Kidney tubule cell (primary cell): ENCODE data around the gene ZNF865.

ENCODE experiments used
- DNase-seq: peaks from one replicate; pipeline ENCODE4 v3.0.0-alpha.2; 2018; ENCODE audit warnings: low spot score

The ZNF865 gene

GRCh38 chr19:55605207-55605636 is 225 bp upstream of the ZNF865 start:
- peak; percentile 96 for DNase-seq

GRCh38 chr19:55606471-55606787 is 982 bp downstream of the ZNF865 start:
- DNase-seq: no peak

DNA sequence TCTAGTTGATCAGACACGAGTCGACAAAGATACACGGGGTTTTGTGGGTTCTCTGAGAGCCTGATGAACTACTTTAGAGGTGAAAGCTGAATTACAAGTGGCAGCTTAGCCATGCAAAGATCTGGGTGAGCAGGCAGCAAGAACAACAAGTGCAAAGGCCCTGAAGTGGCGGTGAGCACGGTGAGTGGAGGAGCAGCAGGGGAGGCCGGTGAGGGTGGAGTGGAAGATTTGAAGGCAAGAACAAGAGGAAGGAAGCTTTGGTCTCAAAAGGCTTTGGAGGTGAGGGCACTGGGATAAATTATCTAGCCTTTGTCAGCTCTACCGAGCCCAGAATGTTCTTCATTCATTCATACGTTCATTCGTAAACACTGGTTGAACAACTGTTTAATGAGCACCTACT is 1.4 kb downstream of the ZNF865 start:
- no peak for DNase-seq

DNA sequence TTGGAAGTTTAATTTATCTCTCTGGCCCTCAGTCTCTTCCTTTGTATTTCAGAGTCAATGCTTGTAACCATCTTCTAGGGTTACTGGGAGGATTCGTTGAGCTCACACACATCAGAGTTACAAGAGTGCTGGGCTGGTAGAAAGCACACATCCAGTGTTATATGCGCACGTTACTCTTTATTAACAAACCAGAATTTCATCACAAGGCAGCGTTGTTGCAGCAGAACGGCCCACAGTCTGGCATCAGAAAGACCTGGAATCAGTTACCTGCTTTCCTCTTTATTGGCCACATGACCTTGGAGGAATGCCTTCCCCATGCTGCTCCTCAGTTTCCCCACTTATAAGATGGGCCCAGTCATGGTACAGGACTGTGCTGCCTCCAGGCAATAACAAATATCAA is 3.9 kb downstream of the ZNF865 start:
- no peak for DNase-seq

DNA sequence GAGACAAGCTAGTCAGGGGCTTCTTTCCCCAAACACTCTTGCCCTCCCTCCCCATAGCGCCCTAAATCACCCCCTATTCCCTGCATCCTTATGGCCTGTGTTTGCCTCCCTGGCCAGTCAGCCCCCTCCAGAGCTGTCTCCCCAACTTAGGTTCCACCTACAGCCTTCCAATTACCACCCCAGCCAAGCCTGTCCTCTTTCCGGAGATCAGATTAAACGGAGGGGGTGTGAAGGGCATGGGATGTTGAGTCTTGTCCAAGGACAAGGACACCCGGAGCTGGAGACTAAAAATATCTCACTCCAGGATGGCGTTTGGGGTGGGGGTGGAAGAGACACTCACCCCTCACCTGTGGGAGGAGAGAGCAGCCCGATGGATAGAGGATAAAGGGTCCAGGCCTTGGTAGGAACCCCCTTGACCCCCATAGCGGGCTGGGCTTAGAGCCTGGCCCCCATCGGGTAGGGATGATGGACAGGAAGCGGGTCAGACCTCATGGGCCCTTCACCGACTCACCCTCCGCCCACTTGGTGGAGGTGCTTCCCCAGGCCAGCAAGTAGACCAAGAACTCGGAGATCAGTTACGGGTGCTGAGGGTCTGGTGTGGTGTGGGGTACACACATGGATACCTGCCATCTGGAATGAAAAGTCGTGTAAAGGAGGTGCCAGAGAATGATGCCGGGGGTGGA is 6.0 kb downstream of the ZNF865 start:
- no peak for DNase-seq

- no peak for DNase-seq
Observed at GRCh38 chr19:55611983-55612645, 6.7 kb downstream of the ZNF865 start.

DNA sequence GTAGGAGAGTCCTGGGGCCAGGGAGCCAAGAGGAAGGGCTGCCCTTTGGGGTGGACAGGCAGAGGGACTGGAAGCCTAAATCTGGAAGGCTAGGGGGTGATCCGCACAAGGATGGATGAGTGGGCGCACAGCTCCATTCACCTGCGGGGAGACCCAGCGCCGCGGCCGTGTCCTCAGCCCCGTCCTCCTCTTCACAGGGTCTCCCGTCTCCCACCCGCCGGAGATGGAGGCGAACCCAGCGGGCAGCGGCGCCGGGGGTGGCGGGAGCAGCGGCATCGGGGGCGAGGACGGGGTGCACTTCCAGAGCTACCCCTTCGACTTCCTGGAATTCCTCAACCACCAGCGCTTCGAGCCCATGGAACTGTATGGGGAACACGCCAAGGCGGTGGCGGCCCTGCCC is 7.9 kb downstream of the ZNF865 start:
- no peak for DNase-seq

DNA sequence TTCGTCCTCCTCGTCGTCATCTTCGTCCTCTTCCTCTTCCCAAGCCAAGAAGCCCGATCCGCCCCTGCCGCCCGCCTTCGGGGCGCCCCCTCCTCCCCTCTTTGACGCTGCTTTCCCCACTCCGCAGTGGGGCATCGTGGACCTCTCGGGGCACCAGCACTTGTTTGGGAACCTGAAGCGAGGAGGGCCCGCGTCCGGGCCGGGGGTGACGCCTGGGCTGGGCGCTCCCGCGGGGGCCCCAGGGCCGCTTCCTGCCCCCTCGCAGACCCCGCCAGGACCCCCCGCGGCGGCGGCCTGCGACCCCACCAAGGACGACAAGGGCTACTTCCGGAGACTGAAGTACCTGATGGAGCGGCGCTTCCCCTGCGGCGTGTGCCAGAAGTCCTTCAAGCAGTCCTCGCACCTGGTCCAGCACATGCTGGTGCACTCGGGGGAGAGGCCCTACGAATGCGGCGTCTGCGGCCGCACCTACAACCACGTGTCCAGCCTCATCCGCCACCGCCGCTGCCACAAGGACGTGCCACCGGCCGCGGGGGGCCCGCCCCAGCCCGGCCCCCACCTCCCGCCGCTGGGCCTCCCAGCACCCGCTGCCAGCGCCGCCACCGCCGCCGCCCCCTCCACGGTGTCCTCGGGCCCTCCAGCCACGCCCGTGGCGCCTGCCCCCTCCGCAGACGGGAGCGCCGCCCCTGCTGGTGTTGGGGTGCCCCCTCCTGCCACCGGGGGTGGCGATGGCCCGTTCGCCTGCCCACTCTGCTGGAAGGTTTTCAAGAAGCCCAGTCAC is 8.7 kb downstream of the ZNF865 start:
- no peak for DNase-seq

DNA sequence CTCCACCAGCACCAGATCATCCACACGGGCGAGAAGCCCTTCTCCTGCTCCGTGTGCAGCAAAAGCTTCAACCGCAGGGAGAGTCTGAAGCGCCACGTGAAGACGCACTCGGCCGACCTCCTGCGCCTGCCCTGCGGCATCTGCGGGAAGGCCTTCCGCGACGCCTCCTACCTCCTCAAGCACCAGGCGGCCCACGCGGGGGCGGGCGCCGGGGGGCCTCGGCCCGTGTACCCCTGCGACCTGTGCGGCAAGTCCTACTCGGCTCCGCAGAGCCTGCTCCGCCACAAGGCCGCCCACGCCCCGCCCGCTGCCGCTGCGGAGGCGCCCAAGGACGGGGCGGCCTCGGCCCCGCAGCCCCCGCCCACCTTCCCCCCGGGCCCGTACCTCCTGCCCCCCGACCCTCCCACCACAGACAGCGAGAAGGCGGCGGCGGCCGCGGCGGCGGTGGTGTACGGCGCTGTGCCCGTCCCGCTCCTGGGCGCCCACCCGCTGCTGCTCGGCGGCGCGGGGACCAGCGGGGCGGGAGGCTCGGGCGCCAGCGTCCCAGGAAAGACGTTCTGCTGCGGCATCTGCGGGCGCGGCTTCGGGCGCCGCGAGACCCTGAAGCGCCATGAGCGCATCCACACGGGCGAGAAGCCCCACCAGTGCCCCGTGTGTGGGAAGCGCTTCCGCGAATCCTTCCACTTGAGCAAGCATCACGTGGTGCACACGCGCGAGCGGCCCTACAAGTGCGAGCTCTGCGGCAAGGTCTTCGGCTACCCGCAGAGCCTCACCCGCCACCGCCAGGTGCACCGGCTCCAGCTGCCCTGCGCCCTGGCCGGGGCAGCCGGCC is 9.5 kb downstream of the ZNF865 start:
- no peak for DNase-seq

GRCh38 chr19:55615543-55616394 is 10.3 kb downstream of the ZNF865 start:
- no peak for DNase-seq

- DNase-seq: no peak
Observed at GRCh38 chr19:55616395-55616875, 11.0 kb downstream of the ZNF865 start.

DNA sequence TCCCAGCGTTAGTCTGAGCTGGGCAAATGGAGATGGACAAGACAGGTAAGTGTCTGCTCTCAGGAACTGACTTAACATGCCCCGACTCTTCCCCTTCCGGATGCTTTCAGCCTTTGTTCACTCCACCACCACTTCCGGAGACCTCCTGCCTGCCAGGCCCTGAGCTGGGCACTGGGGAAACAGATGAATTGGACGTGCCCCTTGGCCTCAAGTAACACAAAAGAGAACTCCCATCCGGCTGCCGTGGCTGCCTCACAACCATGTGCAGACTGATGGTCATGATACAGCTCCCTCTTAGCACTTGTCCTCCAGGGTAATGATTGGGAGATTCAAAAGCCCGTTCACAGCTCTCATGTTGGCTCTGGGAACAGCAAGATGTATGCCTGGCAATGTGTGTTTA is 12.0 kb downstream of the ZNF865 start:
- DNase-seq: no peak

DNA sequence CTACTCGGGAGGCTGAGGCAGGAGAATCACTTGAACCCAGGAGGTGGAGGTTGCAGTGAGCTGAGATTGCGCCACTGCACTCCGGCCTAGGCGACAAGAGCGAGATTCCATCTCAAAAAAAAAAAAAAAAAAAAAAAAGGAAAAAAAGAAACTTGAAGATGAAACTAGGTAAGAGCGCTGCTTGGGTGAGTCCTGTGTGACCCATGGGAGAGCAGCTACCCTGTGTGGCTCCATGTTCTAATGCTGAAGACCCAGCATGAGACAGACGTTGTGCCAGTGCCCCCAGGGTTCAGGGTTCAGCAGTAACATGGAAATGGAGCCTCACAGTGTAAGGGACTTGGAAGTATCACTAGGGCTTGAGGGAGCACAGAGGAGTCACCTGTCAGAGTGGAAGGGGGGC is 13.0 kb downstream of the ZNF865 start:
- DNase-seq: no peak

DNA sequence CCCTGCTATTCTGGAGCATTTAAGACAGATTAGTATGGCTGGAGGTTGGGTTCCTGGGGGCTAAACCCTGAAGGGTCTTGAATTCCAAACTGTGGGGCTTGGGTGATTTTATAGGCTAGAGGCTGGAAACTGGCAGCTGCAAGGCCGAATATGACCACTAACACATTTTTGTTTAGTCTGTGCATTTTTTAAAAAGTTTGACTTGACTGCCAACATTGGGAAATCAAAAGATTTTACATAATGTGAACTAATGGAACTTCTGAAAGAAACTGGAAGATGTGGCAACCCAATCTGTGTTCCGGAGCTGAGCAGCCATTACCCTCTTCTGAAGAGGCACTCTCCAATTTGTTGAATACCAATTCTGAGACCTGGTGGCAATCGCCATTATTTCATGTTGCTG is 13.8 kb downstream of the ZNF865 start:
- DNase-seq: no peak

DNA sequence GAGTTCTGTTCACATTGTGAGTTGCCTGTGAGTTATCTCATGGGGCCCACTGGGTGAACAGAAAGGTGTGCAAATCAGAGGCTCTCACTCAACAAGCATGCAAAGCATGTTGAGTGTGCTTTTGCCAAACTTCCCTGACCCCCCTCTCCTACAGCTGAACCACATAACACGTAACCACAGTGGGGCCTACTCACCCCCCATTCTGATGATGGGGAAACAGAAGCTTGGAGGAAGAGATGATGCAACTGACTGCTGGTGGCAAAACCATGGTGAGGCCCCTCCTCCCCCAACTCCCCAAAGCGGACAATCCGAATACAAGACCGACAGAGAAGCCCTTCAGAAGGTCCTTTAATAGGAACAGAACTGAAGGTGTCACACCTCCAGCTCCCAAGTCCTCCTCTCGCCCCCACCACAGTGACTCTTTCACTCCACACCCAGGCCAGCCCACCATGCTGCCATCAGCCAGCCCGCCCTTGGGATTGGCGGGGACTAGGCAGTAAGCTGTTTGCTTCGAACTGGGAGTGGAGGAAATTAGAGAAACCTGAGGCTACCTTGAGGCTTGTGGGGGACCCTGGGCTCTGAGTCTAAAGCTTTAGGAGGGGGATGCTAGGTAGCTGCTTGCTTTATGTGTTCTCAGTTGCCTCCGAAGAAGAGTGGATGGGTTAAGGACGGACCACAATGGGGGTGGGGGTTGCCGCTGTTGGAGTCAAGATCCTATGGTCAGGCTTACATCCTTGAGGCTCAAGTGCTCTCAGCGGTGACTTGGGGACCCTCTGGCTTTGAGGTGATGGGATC is 15.2 kb downstream of the ZNF865 start:
- no peak for DNase-seq

- no peak for DNase-seq
Observed at GRCh38 chr19:55621205-55621672, 15.8 kb downstream of the ZNF865 start.

- no peak for DNase-seq
Observed at GRCh38 chr19:55621673-55622231, 16.3 kb downstream of the ZNF865 start.

GRCh38 chr19:55622242-55622969 is 17.0 kb downstream of the ZNF865 start:
- DNase-seq: no peak

GRCh38 chr19:55623130-55623529 is 17.7 kb downstream of the ZNF865 start:
- DNase-seq: no peak
